Measurements from ENCODE around the gene NECTIN1.

Gene NECTIN1

GRCh38 chr11:119716582-119717498 lies 12.2 kb downstream of the NECTIN1 start:
- TF ChIP-seq MAX (IDR thresholded peaks at IDR 0.05; ENCODE audit: low read depth, low read length) (no peak), POLR2A (IDR thresholded peaks at IDR 0.05; ENCODE audit: extremely low read depth, insufficient read length) (no peak), CTCF (IDR thresholded peaks at IDR 0.05; ENCODE audit: low read depth, low read length) (no peak), MYC (IDR thresholded peaks at IDR 0.05; ENCODE audit: low read depth, low read length) (no peak)
- DNase-seq (ENCODE audit: low read depth): no peak
- H3K4me3 ChIP-seq (ENCODE audit: low read depth, low read length): no peak overlapping the region

- no peak overlapping the region for H3K4me3 ChIP-seq (ENCODE audit: low read depth, low read length)
- DNase-seq (ENCODE audit: low read depth): no peak
- no peak for TF ChIP-seq POLR2A (IDR thresholded peaks at IDR 0.05; ENCODE audit: extremely low read depth, insufficient read length)
- TF ChIP-seq CTCF (IDR thresholded peaks at IDR 0.05; ENCODE audit: low read depth, low read length): no peak
- TF ChIP-seq MYC (IDR thresholded peaks at IDR 0.05; ENCODE audit: low read depth, low read length): no peak
- TF ChIP-seq MAX (IDR thresholded peaks at IDR 0.05; ENCODE audit: low read depth, low read length): no peak
Observed at GRCh38 chr11:119714590-119714989, 14.4 kb downstream of the NECTIN1 start.

GRCh38 chr11:119714189-119714588 lies 14.8 kb downstream of the NECTIN1 start:
- TF ChIP-seq CTCF (IDR thresholded peaks at IDR 0.05; ENCODE audit: low read depth, low read length) (no peak), MAX (IDR thresholded peaks at IDR 0.05; ENCODE audit: low read depth, low read length) (no peak), MYC (IDR thresholded peaks at IDR 0.05; ENCODE audit: low read depth, low read length) (no peak)
- H3K4me3 ChIP-seq (ENCODE audit: low read depth, low read length): no peak overlapping the region
- DNase-seq (ENCODE audit: low read depth): no peak

- TF ChIP-seq CTCF (IDR thresholded peaks at IDR 0.05; ENCODE audit: low read depth, low read length) (no peak), POLR2A (IDR thresholded peaks at IDR 0.05; ENCODE audit: extremely low read depth, insufficient read length) (no peak), MYC (IDR thresholded peaks at IDR 0.05; ENCODE audit: low read depth, low read length) (no peak), MAX (IDR thresholded peaks at IDR 0.05; ENCODE audit: low read depth, low read length) (no peak)
- no peak for DNase-seq (ENCODE audit: low read depth)
- H3K4me3 ChIP-seq (ENCODE audit: low read depth, low read length): no peak overlapping the region
Observed at GRCh38 chr11:119713359-119714040, 15.5 kb downstream of the NECTIN1 start.

- H3K4me3 ChIP-seq (ENCODE audit: low read depth, low read length): no peak overlapping the region
- peak; percentile 89 for DNase-seq (ENCODE audit: low read depth)
- TF ChIP-seq MYC (IDR thresholded peaks at IDR 0.05; ENCODE audit: low read depth, low read length) (no peak), CTCF (IDR thresholded peaks at IDR 0.05; ENCODE audit: low read depth, low read length) (no peak)
Observed at GRCh38 chr11:119712459-119713358, 16.3 kb downstream of the NECTIN1 start.
